ENCODE measurements around the gene RNF220.

- TF ChIP-seq CTCF (IDR thresholded peaks at IDR 0.05; ENCODE audit: insufficient read depth, low read depth, low read length) (no peak), EZH2 (IDR thresholded peaks at IDR 0.05; ENCODE audit: insufficient read depth, low read length) (no peak)
Measured at GRCh38 chr1:44497422-44498170, 92.5 kb downstream of the RNF220 start.

All from astrocyte (in vitro differentiated cells and primary cell).